DOHH2 (cell line): ENCODE measurements around the gene ZNF804B.

ENCODE experiments used
- H3F3A ChIP-seq: fragments of 200-600 bp; sonication (generic), shearing (Covaris generic); 2 replicates; pipeline ENCODE4 v1.6.0; 2016; ENCODE audit warnings: antibody characterized with exemption, mild to moderate bottlenecking; ENCODE audit not compliant: control insufficient read depth, insufficient read depth
- H3K27ac ChIP-seq: fragments of 200-600 bp; sonication (generic); 2 replicates; pipeline ENCODE4 v1.5.1; 2014; ENCODE audit warnings: low read depth, mild to moderate bottlenecking, low read length, moderate library complexity
- H3K27me3 ChIP-seq: fragments of 200-600 bp; sonication (generic); 2 replicates; pipeline ENCODE4 v1.6.1; 2014; ENCODE audit warnings: mild to moderate bottlenecking, low read length, mixed read lengths; ENCODE audit not compliant: control insufficient read depth
- H3K36me3 ChIP-seq: fragments of 200-600 bp; sonication (generic); 2 replicates; pipeline ENCODE4 v1.6.1; 2014; ENCODE audit warnings: mild to moderate bottlenecking, low read length, moderate library complexity, mixed read lengths; ENCODE audit not compliant: control insufficient read depth
- H3K4me1 ChIP-seq: fragments of 200-600 bp; sonication (generic); 2 replicates; pipeline ENCODE4 v1.6.1; 2014; ENCODE audit warnings: mild to moderate bottlenecking, low read length, mixed read lengths; ENCODE audit not compliant: control insufficient read depth
- H3K4me2 ChIP-seq: fragments of 200-600 bp; sonication (generic); 2 replicates; pipeline ENCODE4 v1.6.0; 2014; ENCODE audit warnings: mild to moderate bottlenecking, low read length, moderate library complexity
- H3K4me3 ChIP-seq: fragments of 200-600 bp; sonication (generic); 2 replicates; pipeline ENCODE4 v1.5.1; 2014; ENCODE audit warnings: mild to moderate bottlenecking, low read length, mixed read lengths
- H3K79me2 ChIP-seq: fragments of 200-600 bp; sonication (generic); 2 replicates; pipeline ENCODE4 v1.6.1; 2014; ENCODE audit warnings: mild to moderate bottlenecking, low read length, mixed read lengths; ENCODE audit not compliant: control insufficient read depth
- H3K9me2 ChIP-seq: fragments of 200-600 bp; sonication (generic); replicated peaks from 2 replicates; pipeline ENCODE4 v1.6.1; 2014; ENCODE audit warnings: mild to moderate bottlenecking, low read length, mixed read lengths; ENCODE audit not compliant: control insufficient read depth
- H3K9me3 ChIP-seq: fragments of 200-600 bp; sonication (generic); 2 replicates; pipeline ENCODE4 v1.6.1; 2014; ENCODE audit warnings: antibody characterized with exemption, low read length, mixed read lengths; ENCODE audit not compliant: control insufficient read depth, insufficient read depth
- H4K20me1 ChIP-seq: fragments of 200-600 bp; sonication (generic); 2 replicates; pipeline ENCODE4 v1.6.0; 2014; ENCODE audit warnings: low read depth, mild to moderate bottlenecking, antibody characterized with exemption, low read length, moderate library complexity; ENCODE audit not compliant: control insufficient read depth, insufficient read depth
- EZH2phosphoT487 ChIP-seq: fragments of 200-600 bp; sonication (generic); IDR thresholded peaks from 2 replicates; pipeline ENCODE4 v1.6.1; 2017; ENCODE audit warnings: borderline replicate concordance, mild to moderate bottlenecking, antibody characterized with exemption, low read length, moderate library complexity, mixed read lengths
- TF ChIP-seq, protein P1 (sequence below): fragments of 200-600 bp; sonication (generic); IDR thresholded peaks from one replicate; pipeline ENCODE4 v1.5.1; 2014; ENCODE audit warnings: antibody characterized with exemption, mild to moderate bottlenecking, low read depth, low read length; ENCODE audit not compliant: poor library complexity, severe bottlenecking

The ZNF804B gene

GRCh38 chr7:89027781-89028180 lies 268.3 kb downstream of the ZNF804B start:
- Histone ChIP-seq H3K4me2 (no peak overlapping the region), H3K9me2 (no peaks in the 10 kb centered on the region), H3K36me3 (no peaks in the 10 kb centered on the region), H3K79me2 (no peaks in the 10 kb centered on the region), H3K27me3 (no peaks in the 10 kb centered on the region), H3K4me1 (no peaks in the 10 kb centered on the region), H3K4me3 (no peak overlapping the region), H3K27ac (no peak overlapping the region), H3K9me3 (no peaks in the 10 kb centered on the region), H4K20me1 (no peaks in the 10 kb centered on the region), H3F3A (no peaks in the 10 kb centered on the region)
- TF ChIP-seq, protein P1, sequence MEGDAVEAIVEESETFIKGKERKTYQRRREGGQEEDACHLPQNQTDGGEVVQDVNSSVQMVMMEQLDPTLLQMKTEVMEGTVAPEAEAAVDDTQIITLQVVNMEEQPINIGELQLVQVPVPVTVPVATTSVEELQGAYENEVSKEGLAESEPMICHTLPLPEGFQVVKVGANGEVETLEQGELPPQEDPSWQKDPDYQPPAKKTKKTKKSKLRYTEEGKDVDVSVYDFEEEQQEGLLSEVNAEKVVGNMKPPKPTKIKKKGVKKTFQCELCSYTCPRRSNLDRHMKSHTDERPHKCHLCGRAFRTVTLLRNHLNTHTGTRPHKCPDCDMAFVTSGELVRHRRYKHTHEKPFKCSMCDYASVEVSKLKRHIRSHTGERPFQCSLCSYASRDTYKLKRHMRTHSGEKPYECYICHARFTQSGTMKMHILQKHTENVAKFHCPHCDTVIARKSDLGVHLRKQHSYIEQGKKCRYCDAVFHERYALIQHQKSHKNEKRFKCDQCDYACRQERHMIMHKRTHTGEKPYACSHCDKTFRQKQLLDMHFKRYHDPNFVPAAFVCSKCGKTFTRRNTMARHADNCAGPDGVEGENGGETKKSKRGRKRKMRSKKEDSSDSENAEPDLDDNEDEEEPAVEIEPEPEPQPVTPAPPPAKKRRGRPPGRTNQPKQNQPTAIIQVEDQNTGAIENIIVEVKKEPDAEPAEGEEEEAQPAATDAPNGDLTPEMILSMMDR = no peak
- TF ChIP-seq EZH2phosphoT487 = no peak

DNA sequence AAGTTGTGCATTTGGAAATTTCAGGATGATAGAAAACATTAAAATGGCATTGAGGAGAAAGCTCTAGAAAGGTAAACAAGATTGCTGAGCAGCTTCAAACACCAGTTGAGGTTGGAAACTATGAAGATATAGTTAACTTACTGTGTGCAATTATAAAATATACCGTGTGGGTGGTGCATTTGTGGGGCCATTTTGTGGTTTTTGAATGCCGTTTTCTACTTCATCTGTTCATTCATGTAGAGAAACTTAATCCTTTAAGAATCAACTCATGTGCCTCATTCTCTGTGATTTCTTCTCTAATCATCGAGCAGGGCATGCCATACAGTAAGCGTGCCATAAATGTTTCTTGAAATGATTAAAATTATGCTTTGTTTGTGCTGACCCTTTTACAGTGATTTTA lies 268.8 kb downstream of the ZNF804B start:
- H3K27me3 ChIP-seq = no peaks in the 10 kb centered on the region
- H3K4me2 ChIP-seq = no peak overlapping the region
- H3K9me2 ChIP-seq = no peaks in the 10 kb centered on the region
- TF ChIP-seq, protein P1 = no peak
- TF ChIP-seq EZH2phosphoT487 = no peak
- no peaks in the 10 kb centered on the region for H4K20me1 ChIP-seq
- no peaks in the 10 kb centered on the region for H3K9me3 ChIP-seq
- H3K4me1 ChIP-seq = no peaks in the 10 kb centered on the region
- no peaks in the 10 kb centered on the region for H3F3A ChIP-seq
- no peaks in the 10 kb centered on the region for H3K79me2 ChIP-seq
- H3K27ac ChIP-seq = no peak overlapping the region
- no peaks in the 10 kb centered on the region for H3K36me3 ChIP-seq
- H3K4me3 ChIP-seq = no peak overlapping the region

DNA sequence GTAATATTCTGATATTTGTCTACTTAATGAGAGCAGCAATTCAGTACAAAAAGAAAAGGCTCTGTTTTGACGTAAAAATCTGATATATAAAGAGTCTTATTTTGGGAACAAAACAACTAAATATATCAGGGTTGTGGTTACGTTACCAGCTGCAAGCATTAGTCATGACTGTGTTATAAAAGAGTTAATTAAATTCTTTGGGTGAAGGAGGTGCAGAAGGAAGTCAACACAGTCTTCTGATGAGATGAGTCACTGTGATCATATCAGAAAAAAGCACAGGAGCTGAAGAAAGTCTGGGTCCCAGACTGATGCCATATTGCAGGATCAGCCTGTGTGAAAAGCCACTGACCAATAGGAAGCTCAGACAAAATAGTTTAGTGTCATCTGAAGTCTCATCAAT lies 270.4 kb downstream of the ZNF804B start:
- TF ChIP-seq EZH2phosphoT487 = no peak
- TF ChIP-seq, protein P1 = no peak
- Histone ChIP-seq H3K36me3 (no peaks in the 10 kb centered on the region), H3K9me2 (no peaks in the 10 kb centered on the region), H4K20me1 (no peaks in the 10 kb centered on the region), H3K27ac (no peak overlapping the region), H3K4me2 (no peak overlapping the region), H3K27me3 (no peaks in the 10 kb centered on the region), H3K4me1 (no peaks in the 10 kb centered on the region), H3K79me2 (no peaks in the 10 kb centered on the region), H3K4me3 (no peak overlapping the region), H3F3A (no peaks in the 10 kb centered on the region), H3K9me3 (no peaks in the 10 kb centered on the region)

DNA sequence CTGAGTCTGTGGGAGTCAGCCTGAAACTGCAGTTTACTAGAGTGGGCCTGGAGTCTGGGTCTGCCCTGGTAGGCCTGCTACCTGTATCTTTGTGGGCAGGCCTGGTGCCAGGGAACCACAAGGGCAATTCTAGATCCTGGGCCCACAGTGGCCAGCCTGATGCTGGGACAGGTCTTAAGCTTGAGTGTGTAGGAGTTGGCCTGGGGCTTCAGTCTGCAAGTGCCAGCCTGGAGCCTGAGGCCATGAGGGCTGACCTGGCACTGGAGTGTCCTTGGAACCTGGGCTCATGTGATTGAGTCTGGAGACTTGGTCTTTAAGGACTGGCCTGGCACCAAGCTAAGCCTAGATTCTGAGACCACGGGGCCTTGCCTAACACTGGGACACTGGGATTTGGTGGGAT lies 281.7 kb downstream of the ZNF804B start:
- Histone ChIP-seq H3F3A (no peaks in the 10 kb centered on the region), H3K9me3 (peaks cover 9% of the 10 kb centered on the region; the same call in 1 of the 2 replicates), H3K36me3 (no peaks in the 10 kb centered on the region), H3K4me3 (no peak overlapping the region), H3K27ac (no peak overlapping the region), H3K9me2 (no peaks in the 10 kb centered on the region), H3K79me2 (no peaks in the 10 kb centered on the region), H3K4me1 (no peaks in the 10 kb centered on the region), H4K20me1 (no peaks in the 10 kb centered on the region), H3K27me3 (no peaks in the 10 kb centered on the region), H3K4me2 (no peak overlapping the region)
- TF ChIP-seq, protein P1 = no peak
- TF ChIP-seq EZH2phosphoT487 = no peak
